ENCODE results near the gene DYRK2. TPM values are rescaled to one million over a fixed set of nuclear protein-coding genes. Genes with fewer than 3 reads are reported as not detected.

The DYRK2 gene
- total and polyA plus RNA-seq, 4 donors, result 1.2 to 8.8 (median 4.9) TPM

- Histone ChIP-seq H3K4me1 (ENCODE audit: control insufficient read depth in 4 of 4, insufficient read depth in 4 of 4, low read length in 3 of 4) (no peaks in the 10 kb centered on the region), H3K9ac (ENCODE audit: low read depth in 1 of 2, low read length in 2 of 2) (no peak overlapping the region), H3K4me3 (ENCODE audit: low read depth in 1 of 3, low read length in 3 of 3) (no peak overlapping the region), H3K9me3 (ENCODE audit: control insufficient read depth in 4 of 4, low read length in 3 of 4) (no peaks in the 10 kb centered on the region), H3K27ac (ENCODE audit: low read depth in 1 of 2, low read length in 2 of 2) (no peak overlapping the region), H3K27me3 (ENCODE audit: control insufficient read depth in 4 of 4, insufficient read depth in 4 of 4, low read length in 3 of 4) (no peaks in the 10 kb centered on the region), H3K36me3 (ENCODE audit: control insufficient read depth in 4 of 4, insufficient read depth in 3 of 4, low read depth in 1 of 4, low read length in 3 of 4) (no peaks in the 10 kb centered on the region)
- TF ChIP-seq RAD21 (IDR thresholded peaks at IDR 0.05), result peak in 1 of 2 donors; percentile 7
- TF ChIP-seq NR2F2 (IDR thresholded peaks at IDR 0.05), result peak; percentile 57
- no peak for TF ChIP-seq JUND (IDR thresholded peaks at IDR 0.05)
- 49% methylated on average over 7 of the region's 7 CpGs for WGBS
- DNase-seq (ENCODE audit: low spot score), result no peak
These were observed 18.0 kb upstream of the DYRK2 start for GRCh38 chr12:67630373-67631088.

- DNase-seq (ENCODE audit: low spot score), result no peak
- Histone ChIP-seq H3K27ac (ENCODE audit: low read depth in 1 of 2, low read length in 2 of 2) (no peak overlapping the region), H3K36me3 (ENCODE audit: control insufficient read depth in 4 of 4, insufficient read depth in 3 of 4, low read depth in 1 of 4, low read length in 3 of 4) (no peaks in the 10 kb centered on the region), H3K4me1 (ENCODE audit: control insufficient read depth in 4 of 4, insufficient read depth in 4 of 4, low read length in 3 of 4) (no peaks in the 10 kb centered on the region), H3K9ac (ENCODE audit: low read depth in 1 of 2, low read length in 2 of 2) (no peak overlapping the region), H3K9me3 (ENCODE audit: control insufficient read depth in 4 of 4, low read length in 3 of 4) (no peaks in the 10 kb centered on the region), H3K4me3 (ENCODE audit: low read depth in 1 of 3, low read length in 3 of 3) (no peak overlapping the region), H3K27me3 (ENCODE audit: control insufficient read depth in 4 of 4, insufficient read depth in 4 of 4, low read length in 3 of 4) (no peaks in the 10 kb centered on the region)
- WGBS, result 57% methylated on average over 3 of the region's 3 CpGs
- no peak for TF ChIP-seq ATF3 (IDR thresholded peaks at IDR 0.05)
- no peak for TF ChIP-seq RXRA (IDR thresholded peaks at IDR 0.05)
- TF ChIP-seq HNF4G (IDR thresholded peaks at IDR 0.05), result no peak
- no peak for TF ChIP-seq HNF4A (conservative IDR thresholded peaks at IDR 0.05)
- no peak for TF ChIP-seq ZBTB33 (IDR thresholded peaks at IDR 0.05)
- TF ChIP-seq REST (IDR thresholded peaks at IDR 0.05), result no peak
- no peak for TF ChIP-seq EGR1 (IDR thresholded peaks at IDR 0.05; ENCODE audit: low read depth in 2 of 2)
- no peak for TF ChIP-seq MAX (IDR thresholded peaks at IDR 0.05)
- no peak for TF ChIP-seq JUND (IDR thresholded peaks at IDR 0.05)
- no peak for TF ChIP-seq NR2F2 (IDR thresholded peaks at IDR 0.05)
- no peak for TF ChIP-seq CTCF (IDR thresholded peaks at IDR 0.05; ENCODE audit: low read depth, low read length, missing input control)
- no peak for TF ChIP-seq RAD21 (IDR thresholded peaks at IDR 0.05)
These were observed 16.5 kb upstream of the DYRK2 start for GRCh38 chr12:67632005-67632404.

Data from liver (tissue), 9 donors.